ENCODE results near the gene DNAH11.

GRCh38 chr7:21923658-21924057, 380.8 kb downstream of the DNAH11 start:
- no peak for TF ChIP-seq ZNF511 (CRISPR knock-in tag; IDR thresholded peaks at IDR 0.05)
- TF ChIP-seq SPI1 (IDR thresholded peaks at IDR 0.05; ENCODE audit: borderline replicate concordance, low read depth, low read length), result no peak
- no peak for TF ChIP-seq POLR2AphosphoS2 (IDR thresholded peaks at IDR 0.05; ENCODE audit: low read length)
- no peak for TF ChIP-seq VEZF1 (CRISPR knock-in tag; IDR thresholded peaks at IDR 0.05)
- TF ChIP-seq TRIM24 (IDR thresholded peaks at IDR 0.05), result no peak
- no peak for TF ChIP-seq CTCF (IDR thresholded peaks at IDR 0.05 in 2 of 3, conservative IDR thresholded peaks at IDR 0.05 in 1 of 3; ENCODE audit: insufficient read depth in 2 of 3, low read depth in 1 of 3, low read length in 3 of 3)
- TF ChIP-seq CHD4 (IDR thresholded peaks at IDR 0.05; ENCODE audit: insufficient read depth, insufficient replicate concordance, low read depth, low read length, poor library complexity, severe bottlenecking), result no peak
- no peak for TF ChIP-seq TEAD1 (CRISPR knock-in tag; IDR thresholded peaks at IDR 0.05)
- no peak for TF ChIP-seq MEF2D (tag; conservative IDR thresholded peaks at IDR 0.05; ENCODE audit: low read depth)
- no peak for TF ChIP-seq POLR2A (conservative IDR thresholded peaks at IDR 0.05)

All from K562 (cell line).